Stimulated activated CD8-positive, alpha-beta memory T cell treated with anti-CD3 and anti-CD28 coated beads, Interleukin-2, amount 100 ng/mL, for 1 hour (primary cell): ENCODE measurements around the gene ATAD2B.
"Not testable (repeated sequence)": the region's sequence is repeated elsewhere in the genome, so short reads cannot be mapped to it uniquely, and the experiment has no call there.

Experiments
- DNase-seq, 2 donors: peaks; one replicate each; pipeline ENCODE4 v3.0.0-alpha.2; 2020; ENCODE audit warnings: low read depth in 2 of 2

ATAD2B gene

DNA sequence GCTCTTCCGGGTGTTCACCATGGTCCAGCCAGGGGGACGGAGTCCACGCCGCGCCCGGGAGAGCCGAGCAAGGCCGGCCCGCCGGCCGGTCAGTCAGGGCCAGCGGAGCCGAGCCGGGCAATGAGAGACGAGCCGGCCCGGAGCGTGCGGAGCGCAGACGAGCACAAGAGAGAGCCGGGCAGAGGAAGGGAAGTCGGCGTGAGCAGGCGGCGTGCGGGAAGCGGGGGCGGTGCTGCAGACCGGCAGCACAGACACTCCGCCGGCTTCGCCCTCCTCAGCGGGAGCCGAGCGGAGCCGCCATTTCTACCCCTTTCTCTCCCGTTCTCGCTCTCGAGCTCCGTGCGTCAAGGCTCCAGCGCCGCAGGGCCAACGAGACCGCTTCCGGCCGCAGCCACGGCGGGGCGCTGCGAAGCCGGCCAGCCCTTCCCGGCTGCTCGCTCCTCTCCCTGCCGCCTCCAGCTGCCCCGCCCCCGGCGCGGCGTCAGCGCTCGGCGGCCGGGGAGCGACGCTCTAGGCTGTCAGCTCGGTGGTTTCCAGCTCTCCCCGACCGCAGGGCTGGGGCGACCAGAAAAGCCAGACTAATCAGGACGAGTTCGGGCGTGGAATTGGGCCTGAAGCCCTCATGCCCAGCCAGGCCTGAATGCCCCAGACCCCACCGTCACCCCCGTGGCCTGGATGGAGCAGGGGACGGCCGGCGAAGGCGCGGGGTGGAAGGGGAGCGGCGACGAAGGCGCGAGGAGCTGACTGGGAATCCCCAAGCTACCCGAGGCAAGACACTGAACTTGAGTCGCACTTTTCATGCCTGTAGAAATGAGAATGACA is at the start of gene ATAD2B:
Gene ATAD2B, minus strand, starts transcription at position 374 of the 822 bp plus-strand sequence. Its CDS starts 353 bp downstream, at position 21.
- DNase-seq = peak; percentile 86 to 90

DNA sequence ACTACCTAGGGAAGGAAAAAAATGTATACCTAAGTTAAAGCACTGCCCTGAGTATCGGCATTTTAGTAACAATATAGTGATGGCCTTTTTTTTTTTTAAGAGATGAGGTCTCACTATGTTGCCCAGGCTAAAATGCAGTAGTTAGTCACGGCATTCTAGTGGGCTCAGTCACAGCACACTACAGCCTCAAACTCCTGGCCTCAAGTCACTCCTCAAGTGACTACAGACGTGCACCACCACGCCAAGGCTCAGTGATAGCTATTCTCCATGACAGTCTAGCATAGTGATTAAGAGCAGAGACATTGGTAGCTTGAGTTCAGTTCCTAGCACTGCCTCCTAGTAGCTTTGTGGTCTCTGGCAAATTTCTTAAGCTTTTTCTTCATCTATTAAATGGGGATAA is 40.9 kb upstream of the ATAD2B start:
- no peak for DNase-seq

DNA sequence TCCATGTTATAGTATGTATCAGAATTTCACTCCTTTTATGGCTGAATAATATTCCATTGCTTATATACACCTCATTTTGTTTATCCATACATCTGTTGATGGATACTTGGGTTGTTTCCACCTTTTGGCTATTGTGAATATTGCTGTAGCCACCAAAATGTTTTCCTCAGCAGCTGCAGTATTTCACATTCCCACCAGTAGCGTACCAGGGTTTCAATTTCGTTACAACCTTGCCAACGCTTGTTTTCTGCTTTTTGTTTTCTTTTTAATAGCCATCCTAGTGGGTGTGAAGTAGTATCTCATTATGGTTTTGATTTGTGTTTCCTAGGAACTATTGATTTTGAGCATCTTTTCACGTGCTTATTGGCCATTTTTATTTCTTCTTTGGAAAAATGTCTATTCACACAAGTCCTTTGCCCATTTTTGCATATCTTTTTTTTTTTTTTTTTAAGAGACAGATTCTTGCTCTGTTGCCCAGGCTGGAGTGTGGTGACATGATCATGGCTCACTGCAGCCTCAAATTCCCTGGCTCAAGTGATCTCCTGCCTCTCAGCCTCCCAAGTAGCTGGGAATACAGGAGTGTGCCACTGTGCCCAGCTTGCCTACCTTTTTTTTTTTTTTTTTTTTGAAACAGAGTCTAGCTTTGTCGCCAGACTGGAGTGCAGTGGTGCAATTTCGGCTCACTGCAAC is 27.5 kb upstream of the ATAD2B start:
- no peak for DNase-seq

DNA sequence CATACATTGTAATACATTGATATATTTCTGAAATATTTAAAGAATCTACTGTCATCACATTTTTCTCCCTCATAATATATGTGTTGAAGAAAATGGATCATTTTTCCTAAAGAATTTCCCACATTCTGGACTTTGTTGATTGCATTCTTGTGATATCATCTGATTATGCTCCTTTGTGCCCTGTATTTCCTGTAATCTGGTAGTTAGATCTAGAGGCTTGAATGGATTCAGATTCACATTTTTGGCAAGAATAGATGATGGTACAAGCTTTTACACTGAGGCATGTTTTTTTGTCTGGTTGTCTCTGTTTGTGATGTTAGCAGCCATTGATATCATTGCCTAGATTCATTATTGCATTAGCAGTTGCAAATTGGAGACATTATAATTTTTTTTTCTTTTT is 26.7 kb upstream of the ATAD2B start:
- no peak for DNase-seq

DNA sequence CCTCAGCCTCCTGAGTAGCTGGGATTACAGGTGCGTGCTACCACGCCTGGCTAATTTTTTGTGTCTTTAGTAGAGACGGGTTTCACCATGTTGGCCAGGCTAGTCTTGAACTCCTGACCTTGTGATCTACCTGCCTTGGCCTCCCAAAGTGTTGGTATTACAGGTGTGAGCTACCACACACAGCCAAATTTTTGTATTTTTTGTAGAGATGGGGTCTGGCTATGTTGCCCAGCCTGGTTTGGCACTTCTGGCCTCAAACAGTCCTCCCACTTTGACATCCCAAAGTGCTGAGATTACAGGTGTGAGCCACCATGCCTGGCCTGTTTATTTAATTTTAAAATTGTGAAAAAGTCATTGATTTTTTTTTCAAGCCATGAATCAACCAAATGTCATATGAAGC is 25.6 kb upstream of the ATAD2B start:
- DNase-seq = not testable (repeated sequence)

DNA sequence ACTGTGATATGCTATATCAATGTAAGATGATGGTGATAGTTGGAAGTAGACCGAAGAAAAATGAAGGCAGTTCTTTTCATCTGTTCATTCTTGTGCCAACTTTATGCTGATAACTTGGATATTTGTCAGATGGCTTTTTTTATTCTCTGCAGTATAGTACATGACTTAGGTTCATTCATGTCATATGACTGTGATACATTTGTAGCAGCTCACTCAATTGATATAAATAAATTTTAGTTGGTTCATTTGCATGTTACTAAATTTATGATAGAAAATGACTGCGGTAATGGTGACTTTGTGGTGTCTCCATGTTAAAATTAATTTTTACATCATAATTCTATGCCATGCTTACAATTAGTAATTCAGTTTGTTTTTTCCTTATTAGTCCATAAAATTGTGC is 20.4 kb upstream of the ATAD2B start:
- DNase-seq = no peak

DNA sequence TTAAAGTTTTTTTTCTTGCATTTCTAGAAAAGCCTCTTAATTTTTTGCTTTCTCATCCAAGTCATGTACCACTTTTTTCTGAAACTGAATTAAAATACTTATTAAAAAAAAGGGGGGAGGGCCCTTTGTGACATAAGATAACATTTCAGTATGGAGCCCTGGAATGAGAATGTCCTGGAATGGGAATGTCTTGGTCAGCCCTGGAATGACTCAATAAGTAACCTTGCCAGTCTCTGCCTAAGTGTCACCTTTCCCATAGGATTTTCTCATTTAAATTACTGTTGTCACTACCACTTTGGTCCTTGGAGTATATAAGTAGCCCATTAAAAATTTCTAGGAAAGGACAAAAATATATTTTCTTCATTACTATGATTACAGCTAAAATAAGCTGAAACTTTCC is 18.1 kb upstream of the ATAD2B start:
- DNase-seq = no peak

DNA sequence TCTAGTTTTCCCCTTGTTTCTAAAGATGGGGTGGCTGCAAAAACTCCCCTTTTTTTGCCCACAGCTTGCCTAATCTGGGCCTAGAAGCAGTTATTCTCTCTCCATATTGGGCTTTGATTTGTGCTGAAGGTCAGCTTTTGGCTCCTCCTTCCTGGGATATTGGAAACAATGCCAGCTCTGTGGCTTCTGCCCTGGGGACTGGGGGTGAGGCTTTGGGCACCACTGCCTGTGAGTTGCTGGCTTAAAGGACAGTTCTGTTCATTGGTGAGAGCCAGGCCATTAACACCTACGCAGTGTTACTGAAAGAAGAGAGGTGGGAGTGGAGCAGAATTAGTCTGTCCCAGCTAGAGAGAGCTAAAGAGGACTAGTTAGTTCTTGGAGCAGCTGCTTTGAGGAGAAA is 17.6 kb upstream of the ATAD2B start:
- no peak for DNase-seq

DNA sequence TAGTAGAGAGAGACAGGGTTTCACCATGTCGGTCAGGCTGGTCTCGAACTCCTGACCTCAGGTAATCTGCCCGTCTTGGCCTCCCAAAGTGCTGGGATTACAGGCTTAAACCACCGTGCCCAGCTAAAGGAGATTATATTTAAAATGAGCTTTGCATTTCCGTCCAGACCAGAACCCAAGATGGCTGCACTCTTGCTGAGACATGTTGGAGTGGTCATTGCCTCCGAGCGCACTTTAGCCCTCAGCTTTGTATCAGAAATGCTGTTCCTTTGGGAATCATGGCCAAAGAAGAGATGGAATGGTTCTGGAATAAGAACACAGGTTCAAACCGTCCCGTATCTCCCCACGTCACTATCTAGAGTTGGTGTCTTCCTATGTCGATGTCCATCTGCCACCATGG is 16.7 kb upstream of the ATAD2B start:
- no peak for DNase-seq

DNA sequence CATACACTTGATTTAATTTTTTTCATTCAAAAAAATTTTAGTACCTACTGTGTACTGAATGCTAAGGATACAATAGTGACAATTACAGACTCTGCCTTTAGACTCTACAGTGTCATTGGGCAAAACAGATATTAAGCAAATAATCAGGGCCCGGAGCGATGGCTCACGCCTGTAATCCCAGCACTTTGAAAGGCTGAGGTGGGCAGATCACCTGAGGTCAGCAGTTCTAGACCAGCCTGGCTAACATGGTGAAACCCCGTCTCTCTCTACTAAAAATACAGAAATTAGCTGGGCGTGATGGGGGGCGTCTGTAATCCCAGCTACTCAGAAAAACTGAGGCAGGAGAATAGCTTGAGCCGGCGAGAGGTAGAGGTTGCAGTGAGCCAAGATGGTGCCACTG is 14.7 kb upstream of the ATAD2B start:
- DNase-seq = no peak

DNA sequence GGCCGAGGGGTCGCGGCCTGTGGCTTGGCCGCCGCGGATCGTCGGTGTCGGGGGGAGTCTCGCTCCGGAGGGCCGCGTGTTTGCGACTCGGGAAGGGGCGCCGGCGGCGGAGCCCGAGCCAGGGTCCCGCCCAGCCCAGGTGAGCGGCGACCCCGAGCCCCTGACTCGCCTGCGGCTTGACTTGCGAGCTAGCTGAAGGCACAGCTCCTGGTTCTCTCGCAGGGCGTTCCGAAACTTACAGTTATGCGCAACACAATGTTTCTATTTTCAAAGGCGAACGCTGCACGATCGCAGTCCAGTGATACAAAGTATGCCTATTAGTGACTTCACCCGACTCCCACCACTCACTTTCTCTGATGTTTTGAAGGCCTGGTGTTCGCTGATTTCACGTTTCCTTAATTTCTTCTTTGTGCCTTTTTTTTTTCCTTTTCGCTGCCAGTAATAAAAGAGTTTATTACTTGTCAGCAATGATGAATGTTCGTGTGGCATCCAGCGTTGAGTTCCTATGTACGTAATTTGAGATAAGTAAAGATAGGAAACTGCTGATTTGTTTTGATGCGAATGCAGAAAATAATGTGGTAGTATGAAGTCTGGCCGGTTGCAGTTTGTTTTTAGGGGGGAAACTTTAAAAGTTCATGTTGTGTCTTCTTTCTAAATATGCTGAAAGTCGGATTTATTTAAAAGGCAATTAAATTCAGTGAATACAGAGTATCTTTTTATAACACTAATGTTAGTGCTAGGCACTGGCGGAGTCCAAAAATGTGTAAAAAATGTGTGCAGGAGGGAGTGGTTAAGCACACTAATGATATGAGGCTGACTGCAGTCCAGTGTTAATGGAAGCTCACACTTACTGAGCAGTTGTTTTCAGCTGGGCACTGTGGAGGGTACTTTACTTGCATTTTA is 14.0 kb upstream of the ATAD2B start:
- DNase-seq = no peak

DNA sequence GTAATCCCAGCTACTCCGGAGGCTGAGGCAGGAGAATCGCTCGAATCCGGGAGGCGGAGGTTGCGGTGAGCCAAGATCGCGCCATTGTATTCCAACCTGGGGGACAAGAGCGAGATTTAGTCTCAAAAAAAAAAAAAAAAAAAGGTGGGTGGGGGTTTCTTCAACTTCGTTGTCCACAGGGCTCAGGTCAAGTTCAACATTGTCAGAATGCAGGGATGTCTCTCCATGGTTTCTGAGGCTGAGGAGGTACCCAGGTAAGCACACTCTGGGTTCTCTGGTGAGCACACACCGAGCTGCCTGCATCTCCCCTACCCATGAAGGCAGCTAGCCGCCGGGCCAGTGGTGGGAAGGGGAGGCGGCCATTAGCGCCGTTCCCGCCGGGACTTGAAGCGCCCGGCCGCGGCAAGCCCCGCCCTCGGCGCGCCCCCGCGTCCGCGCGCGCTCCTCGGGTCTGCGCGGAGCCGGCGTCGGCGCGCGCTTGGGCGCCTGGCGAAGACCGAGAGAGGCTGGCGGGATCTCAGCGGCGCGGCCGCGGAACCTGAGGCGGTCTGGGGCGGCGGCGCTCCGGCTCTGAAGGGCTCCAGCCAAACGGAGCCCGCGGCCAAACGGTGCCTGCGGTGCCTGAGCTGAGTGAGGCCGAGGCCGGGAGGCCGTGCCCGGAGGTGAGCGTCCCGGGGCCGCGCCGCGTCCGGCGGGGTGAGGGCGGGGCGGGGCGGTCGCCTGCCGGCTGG is 13.2 kb upstream of the ATAD2B start, which contains the start of gene UBXN2A:
Gene UBXN2A, plus strand, starts transcription at position 477 of the 731 bp plus-strand sequence. CDS start 17,852 bp downstream, outside the sequence.
- peak; percentile 46 to 48 for DNase-seq

DNA sequence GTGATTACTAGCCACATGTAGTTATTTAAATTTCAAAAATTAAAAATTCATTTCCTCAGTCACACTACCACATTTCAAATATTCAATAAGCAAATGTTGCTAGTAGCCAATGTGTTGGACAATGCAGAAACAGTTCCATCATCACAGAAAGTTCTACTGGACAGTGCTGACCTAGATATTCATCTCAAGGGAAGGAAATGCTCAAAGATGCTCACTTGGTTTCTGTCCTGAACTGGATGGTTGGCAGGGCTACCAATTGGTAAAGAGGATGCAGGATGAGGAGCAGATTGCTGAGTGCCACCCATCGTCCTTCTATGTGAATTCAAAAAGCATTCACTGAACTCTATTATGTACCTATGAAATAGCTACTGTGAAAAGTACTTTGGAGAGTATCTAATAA is 7.3 kb upstream of the ATAD2B start:
- no peak for DNase-seq

DNA sequence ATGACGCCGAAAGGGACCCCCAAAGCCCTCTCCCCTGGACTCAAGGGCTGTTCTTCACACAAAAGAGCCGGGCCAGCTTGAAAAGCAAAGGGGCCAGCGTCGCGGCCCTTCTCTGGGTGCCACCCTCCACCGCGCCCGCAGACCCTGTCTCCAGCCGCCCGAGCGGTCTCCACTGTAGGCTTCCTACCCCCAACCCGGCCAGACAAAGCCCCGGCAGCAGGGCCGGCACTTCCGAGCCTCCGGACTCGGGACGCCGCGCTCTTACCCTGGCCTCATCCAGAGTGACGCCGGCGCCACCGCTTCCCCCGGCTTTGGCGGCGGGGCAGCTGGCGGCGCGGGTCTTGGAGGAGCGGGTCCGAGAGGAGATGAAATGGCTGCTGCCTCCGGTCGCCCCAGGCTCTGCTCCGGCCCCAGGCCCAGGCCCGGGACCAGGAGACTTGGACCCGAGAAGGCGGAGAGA is 603 bp downstream of the ATAD2B start:
- DNase-seq = no peak

DNA sequence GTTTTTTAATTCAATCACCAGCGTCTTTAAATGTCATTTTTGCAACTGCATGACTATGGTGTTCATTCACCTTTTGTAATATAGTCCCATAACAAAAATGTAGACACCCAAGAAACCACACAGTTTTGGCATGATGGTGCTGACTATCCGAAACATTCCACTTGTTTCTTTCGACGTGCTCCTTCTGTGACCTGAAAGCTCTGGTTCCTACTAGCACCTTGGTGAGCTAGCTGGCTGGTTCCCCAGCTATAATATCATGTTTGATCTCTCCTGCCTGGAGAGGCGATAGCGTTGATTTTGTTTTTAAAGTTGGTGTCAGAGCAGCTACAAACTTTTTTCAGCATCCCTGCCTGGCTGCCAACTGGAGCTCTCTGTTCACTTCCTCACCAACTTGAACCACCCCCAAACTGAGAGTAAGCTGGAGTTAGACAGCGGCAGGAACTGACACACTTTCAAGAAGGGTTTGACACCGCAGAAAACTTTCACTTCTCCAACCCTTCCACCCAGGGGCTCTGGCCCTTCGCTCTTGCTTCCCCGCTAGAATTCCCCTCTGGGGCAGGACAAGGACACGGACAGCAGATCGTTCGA is 1.1 kb downstream of the ATAD2B start:
- DNase-seq = peak; percentile 24 to 37

DNA sequence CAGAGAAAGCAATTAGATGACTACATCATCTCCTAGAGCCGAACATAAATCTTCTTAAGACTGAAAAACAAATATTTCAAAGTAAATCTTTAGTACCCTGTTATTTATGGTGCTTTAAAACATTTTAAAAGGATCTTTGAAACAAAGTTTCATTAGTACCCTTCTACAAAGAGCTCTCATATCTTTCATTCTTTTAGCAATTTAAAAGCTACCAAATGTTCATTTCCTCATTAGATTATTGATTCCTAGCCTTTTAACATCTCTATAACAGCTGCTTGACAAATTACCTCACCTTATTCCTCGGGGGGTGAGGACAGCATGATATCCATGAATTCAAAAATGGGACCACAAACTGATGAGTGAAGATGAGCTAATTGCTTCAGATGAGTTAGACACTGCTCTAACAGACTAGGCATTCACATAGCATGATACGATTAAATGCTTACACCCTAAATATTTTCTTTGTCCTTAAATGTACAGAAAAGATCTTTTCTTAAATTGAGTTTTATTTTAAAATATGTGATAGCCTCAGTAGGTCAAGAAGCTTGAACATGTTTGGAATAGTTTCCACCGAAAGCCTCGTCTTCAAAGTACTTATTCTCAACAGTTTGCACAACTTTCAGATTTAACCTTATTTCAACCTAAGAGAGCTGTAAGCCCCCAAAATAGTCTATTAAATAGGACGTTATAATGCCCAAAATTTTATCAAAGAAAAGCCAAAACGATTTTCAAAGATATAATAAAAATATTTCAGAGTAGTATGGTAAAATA is 2.1 kb downstream of the ATAD2B start:
- no peak for DNase-seq

DNA sequence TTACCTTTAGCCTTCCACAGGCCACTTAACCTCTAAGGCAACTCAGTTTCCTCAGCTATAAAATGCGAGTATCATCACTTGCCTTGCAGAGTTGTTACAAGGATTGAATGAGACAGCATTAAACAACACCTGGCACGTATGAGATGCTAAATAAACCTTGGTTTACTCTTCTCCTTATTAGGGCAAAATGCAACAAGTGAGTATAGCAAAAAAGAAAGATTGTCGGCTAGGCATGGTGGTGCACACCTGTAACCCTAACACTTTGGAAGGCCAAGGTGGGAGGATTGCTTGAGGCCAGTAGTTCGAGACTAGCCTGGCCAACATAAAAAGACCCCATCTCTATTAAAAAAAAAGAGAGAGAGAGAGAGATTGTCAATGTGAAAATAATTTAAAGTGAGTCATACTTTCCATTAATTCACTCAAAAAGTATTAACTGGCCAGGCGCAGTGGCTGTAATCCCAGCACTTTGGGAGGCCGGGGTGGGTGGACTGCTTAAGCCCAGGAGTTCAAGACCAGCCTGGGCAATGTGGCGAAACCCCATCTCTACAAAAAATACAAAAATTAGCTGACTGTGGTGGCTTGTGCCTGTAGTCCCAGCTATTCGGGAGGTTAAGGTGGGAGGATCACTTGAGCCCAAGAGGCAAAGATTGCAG is 8.0 kb downstream of the ATAD2B start:
- DNase-seq = no peak

DNA sequence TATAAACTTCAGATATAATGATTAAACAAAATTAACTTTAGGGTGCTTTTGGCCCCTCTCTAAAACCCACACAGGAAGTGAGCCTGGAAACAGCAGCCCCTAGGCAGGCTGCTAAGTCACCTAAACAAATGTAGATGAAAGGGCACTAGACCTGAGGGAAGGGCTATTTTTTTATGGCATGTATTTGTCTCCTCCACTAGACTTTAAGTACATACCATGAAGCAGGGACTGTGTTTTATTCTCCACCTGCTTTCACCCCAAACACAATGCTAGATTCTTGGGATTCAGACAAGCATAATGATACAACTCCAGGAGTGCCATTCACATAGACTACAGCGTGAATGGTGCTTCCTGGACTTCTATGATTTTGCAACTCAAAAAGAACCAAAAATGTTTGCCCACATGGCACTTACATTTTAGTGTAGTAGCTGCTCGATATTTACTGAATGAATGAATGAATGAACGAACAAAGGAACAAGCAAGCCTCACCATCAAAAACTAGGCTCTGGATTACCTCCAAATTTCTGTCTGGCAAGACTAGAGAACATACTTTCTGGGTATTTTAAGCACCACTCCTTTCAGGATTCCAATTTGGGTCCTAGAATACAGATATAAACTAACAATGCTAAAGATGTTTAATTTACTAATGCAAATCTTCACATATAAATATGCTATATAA is 10.1 kb downstream of the ATAD2B start:
- no peak for DNase-seq

DNA sequence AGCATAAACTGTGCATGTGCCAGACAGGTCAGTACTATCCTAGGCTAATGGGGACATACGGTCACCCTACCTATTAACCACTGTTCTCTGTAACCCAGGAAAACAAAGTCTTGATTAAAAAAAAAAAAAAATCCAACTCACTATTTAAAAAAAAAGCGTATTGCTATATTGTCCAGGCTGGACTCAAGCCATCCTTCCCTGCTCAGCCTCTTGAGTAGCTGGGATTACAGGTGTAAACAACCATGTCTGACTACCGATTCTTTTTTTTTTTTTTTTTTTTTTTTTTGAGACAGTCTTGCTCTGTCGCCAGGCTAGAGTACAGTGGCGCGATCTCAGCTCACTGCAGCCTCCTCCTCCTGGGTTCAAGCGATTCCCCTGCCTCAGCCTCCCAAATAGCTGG is 11.6 kb downstream of the ATAD2B start:
- no peak for DNase-seq
